Panc1 (cell line): Measurements from ENCODE around the gene ATP5F1E. TPM values are rescaled to one million over a fixed set of nuclear protein-coding genes. Genes with fewer than 3 reads are reported as not detected.

Experiments used
- ATAC-seq: fragments of 200-7000 bp; cut with Tn5 transposase; 2 replicates; pipeline ENCODE4 v1.9.1; 2020; ENCODE audit warnings: mild to moderate bottlenecking, moderate library complexity
- BruUV-seq: library from RNA; stranded (reverse); fragments of 400-500 nt; replicated peaks from 2 replicates; lab custom pipeline; 2021; lab: Mats Ljungman, UMichigan
- CTCF ChIA-PET: fragments of 300-600 bp; sonication (Branson Sonifier 250); formaldehyde crosslinking; loops from one replicate; lab custom pipeline; 2022; ENCODE audit warnings: antibody characterized with exemption; lab: Charles Lee
- POLR2A ChIA-PET: fragments of 300-600 bp; sonication (Branson Sonifier 250); formaldehyde crosslinking; loops from one replicate; lab custom pipeline; 2022; ENCODE audit warnings: antibody characterized with exemption; lab: Charles Lee
- DNase-seq: peaks from one replicate; pipeline ENCODE4 v3.0.0-alpha.2; 2010; ENCODE audit warnings: low read depth, low spot score
- H3K27ac ChIP-seq: 2 replicates; pipeline ENCODE4 v1.5.1; 2011; ENCODE audit warnings: mild to moderate bottlenecking, low read length, inconsistent platforms
- H3K27me3 ChIP-seq: fragments of 200-500 bp; sonication (Bioruptor generic); 2 replicates; pipeline ENCODE4 v1.6.0; 2014; ENCODE audit warnings: low read length, inconsistent platforms; ENCODE audit not compliant: control insufficient read depth, insufficient read depth
- H3K36me3 ChIP-seq: fragments of 200-500 bp; sonication (Bioruptor generic); 2 replicates; pipeline ENCODE4 v1.5.1; 2014; ENCODE audit warnings: inconsistent platforms, mild to moderate bottlenecking, low read length, moderate library complexity; ENCODE audit not compliant: control insufficient read depth, insufficient read depth
- H3K4me1 ChIP-seq: 2 replicates; pipeline ENCODE4 v1.5.1; 2011; ENCODE audit warnings: inconsistent platforms, mild to moderate bottlenecking, low read length, moderate library complexity; ENCODE audit not compliant: control insufficient read depth, insufficient read depth
- H3K4me3 ChIP-seq, 2 experiments: 2 replicates each; pipeline ENCODE4 v1.5.1; 2011 to 2012; ENCODE audit warnings: low read depth in 2 of 2, low read length in 2 of 2, mild to moderate bottlenecking in 2 of 2, inconsistent platforms in 1 of 2, moderate library complexity in 1 of 2
- H3K9me3 ChIP-seq: fragments of 200-500 bp; sonication (Bioruptor generic); 2 replicates; pipeline ENCODE4 v1.5.1; 2014; ENCODE audit warnings: low read depth, mild to moderate bottlenecking, inconsistent platforms, low read length, moderate library complexity; ENCODE audit not compliant: control insufficient read depth, insufficient read depth
- CTCF ChIP-seq: fragments of 450-650 bp; IDR thresholded peaks from 2 replicates; pipeline ENCODE4 v1.5.1; 2017; ENCODE audit warnings: mild to moderate bottlenecking
- POLR2AphosphoS5 ChIP-seq: IDR thresholded peaks from 2 replicates; pipeline ENCODE4 v1.6.1; 2012; ENCODE audit warnings: mild to moderate bottlenecking, low read depth, low read length, moderate library complexity
- SIN3A ChIP-seq: IDR thresholded peaks from 2 replicates; pipeline ENCODE4 v1.6.1; 2012; ENCODE audit warnings: low read depth, mild to moderate bottlenecking, low read length, moderate library complexity, borderline replicate concordance; ENCODE audit not compliant: insufficient read depth
- TCF7L2 ChIP-seq: IDR thresholded peaks from 2 replicates; pipeline ENCODE4 v1.6.1; 2011; ENCODE audit warnings: mild to moderate bottlenecking, low read depth, low read length, inconsistent platforms
- in situ Hi-C: cut with HindIII; loops from 2 replicates; pipeline ENCODE4 v1.10.0; 2016; ENCODE audit warnings: low sequenced_read_pairs, low pct_unique_long_range_greater_than_20kb
- intact Hi-C: fragments of 100-400 bp; cut with micrococcal nuclease; formaldehyde crosslinking; loops from one replicate; pipeline ENCODE4 v1.10.0; 2022; ENCODE audit not compliant: unreplicated experiment
- total RNA-seq: library from RNA; stranded (reverse); gene quantifications from one replicate; pipeline ENCODE4 v1.2.1, GENCODE V29; 2021; ENCODE audit not compliant: unreplicated experiment
- TF ChIP-seq, protein P1 (sequence below), 2 experiments: IDR thresholded peaks; 2 replicates each; pipeline ENCODE4 v1.6.1; 2011 to 2012; ENCODE audit warnings: low read depth in 2 of 2, control low read depth in 1 of 2, low read length in 1 of 2, mild to moderate bottlenecking in 1 of 2, moderate library complexity in 1 of 2; ENCODE audit not compliant: insufficient read depth in 1 of 2

ATP5F1E gene
- total RNA-seq, 1 experiment from 2014 or later = 90.6 TPM

GRCh38 chr20:59017493-59018231 is 14.5 kb downstream of the ATP5F1E start:
- Histone ChIP-seq H3K4me3 (no peak overlapping the region), H3K27me3 (no peaks in the 10 kb centered on the region), H3K27ac (no peak overlapping the region), H3K36me3 (no peaks in the 10 kb centered on the region), H3K4me1 (no peaks in the 10 kb centered on the region), H3K9me3 (no peaks in the 10 kb centered on the region)
- intact Hi-C loops = no loop called here
- CTCF ChIA-PET = no interaction called here
- ATAC-seq (no peak), DNase-seq (no peak)
- POLR2A ChIA-PET = interaction anchor here (0.6 to 0.8 kb wide), 2 partner anchors 8 to 9 kb away, joined by 3 to 10 read pairs; no protein-coding TSS in a partner anchor
- TF ChIP-seq POLR2AphosphoS5 (no peak), TCF7L2 (no peak), SIN3A (no peak), CTCF (no peak)
- TF ChIP-seq, protein P1, sequence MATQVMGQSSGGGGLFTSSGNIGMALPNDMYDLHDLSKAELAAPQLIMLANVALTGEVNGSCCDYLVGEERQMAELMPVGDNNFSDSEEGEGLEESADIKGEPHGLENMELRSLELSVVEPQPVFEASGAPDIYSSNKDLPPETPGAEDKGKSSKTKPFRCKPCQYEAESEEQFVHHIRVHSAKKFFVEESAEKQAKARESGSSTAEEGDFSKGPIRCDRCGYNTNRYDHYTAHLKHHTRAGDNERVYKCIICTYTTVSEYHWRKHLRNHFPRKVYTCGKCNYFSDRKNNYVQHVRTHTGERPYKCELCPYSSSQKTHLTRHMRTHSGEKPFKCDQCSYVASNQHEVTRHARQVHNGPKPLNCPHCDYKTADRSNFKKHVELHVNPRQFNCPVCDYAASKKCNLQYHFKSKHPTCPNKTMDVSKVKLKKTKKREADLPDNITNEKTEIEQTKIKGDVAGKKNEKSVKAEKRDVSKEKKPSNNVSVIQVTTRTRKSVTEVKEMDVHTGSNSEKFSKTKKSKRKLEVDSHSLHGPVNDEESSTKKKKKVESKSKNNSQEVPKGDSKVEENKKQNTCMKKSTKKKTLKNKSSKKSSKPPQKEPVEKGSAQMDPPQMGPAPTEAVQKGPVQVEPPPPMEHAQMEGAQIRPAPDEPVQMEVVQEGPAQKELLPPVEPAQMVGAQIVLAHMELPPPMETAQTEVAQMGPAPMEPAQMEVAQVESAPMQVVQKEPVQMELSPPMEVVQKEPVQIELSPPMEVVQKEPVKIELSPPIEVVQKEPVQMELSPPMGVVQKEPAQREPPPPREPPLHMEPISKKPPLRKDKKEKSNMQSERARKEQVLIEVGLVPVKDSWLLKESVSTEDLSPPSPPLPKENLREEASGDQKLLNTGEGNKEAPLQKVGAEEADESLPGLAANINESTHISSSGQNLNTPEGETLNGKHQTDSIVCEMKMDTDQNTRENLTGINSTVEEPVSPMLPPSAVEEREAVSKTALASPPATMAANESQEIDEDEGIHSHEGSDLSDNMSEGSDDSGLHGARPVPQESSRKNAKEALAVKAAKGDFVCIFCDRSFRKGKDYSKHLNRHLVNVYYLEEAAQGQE (IDR thresholded peaks at IDR 0.05; ENCODE audit: insufficient read depth in 1 of 2, low read depth in 2 of 2, low read length in 1 of 2) = no peak
- BruUV-seq = no TSS peak
- in situ Hi-C loops = no loop called here

DNA sequence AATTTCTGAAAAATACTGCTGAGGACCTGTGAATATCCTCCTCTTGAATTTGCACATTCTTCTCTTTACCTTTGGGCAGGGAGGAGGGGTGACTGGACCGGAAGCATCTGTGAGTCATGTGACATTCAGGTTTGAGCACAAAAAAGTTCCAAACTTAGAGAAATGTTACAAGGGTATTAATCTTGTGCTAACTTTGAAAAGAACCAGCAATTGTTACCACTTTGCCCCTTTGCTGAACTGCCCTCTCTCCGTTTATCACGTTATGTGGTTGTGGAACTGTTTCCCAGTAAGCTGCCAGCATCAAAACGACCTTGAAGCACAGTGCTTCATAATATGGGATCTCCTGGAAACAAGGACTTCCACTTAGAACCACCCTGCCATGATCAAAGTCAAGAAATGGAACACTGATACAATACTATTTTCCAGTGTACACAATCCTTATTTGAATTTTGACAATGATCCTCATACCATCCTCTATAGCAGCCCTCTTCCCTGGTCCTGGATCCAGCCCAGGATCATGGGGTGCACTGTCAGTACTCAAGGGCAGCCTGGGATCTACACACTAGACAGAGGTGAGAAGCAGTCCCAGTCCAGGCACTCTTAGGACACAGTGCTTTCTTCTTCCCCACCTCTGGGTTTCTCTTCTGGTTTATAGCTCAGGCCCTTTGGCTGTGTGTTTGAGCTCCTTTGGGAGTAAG is 15.2 kb downstream of the ATP5F1E start:
- no peak overlapping the region for H3K27ac ChIP-seq
- ATAC-seq (no peak), DNase-seq (no peak)
- no peak for TF ChIP-seq CTCF
- TF ChIP-seq SIN3A = no peak
- no peak for TF ChIP-seq POLR2AphosphoS5
- TF ChIP-seq, protein P1 (IDR thresholded peaks at IDR 0.05; ENCODE audit: insufficient read depth in 1 of 2, low read depth in 2 of 2, low read length in 1 of 2) = no peak
- no peak for TF ChIP-seq TCF7L2
- ChIA-PET CTCF (no interaction called here), POLR2A (no interaction called here)
- in situ Hi-C loops (no loop called here), intact Hi-C loops (no loop called here)
- H3K4me3 ChIP-seq = no peak overlapping the region
- H3K9me3 ChIP-seq = no peaks in the 10 kb centered on the region
- H3K27me3 ChIP-seq = no peaks in the 10 kb centered on the region
- no TSS peak for BruUV-seq
- H3K36me3 ChIP-seq = no peaks in the 10 kb centered on the region
- no peaks in the 10 kb centered on the region for H3K4me1 ChIP-seq
